K562 (cell line): ENCODE results near the gene C10orf143. TPM values are rescaled to one million over a fixed set of nuclear protein-coding genes. Genes with fewer than 3 reads are reported as not detected.

Source experiments
- ATAC-seq: fragments of 200-7000 bp; cut with Tn5 transposase; 3 replicates; pipeline ENCODE4 v1.9.1; 2020; ENCODE audit warnings: moderate library complexity
- BruUV-seq: library from RNA; stranded (reverse); fragments of 400-500 nt; replicated peaks from 2 replicates; lab custom pipeline; 2021; lab: Mats Ljungman, UMichigan
- CTCF ChIA-PET: fragments of 300-600 bp; formaldehyde crosslinking; extraction: SDS; loops from one replicate; lab custom pipeline; 2021; ENCODE audit warnings: low intra/inter-chr PET ratio; lab: Yijun Ruan, JAX
- POLR2A ChIA-PET: fragments of 300-600, 350-650 bp; sonication (Branson Sonifier 250); formaldehyde crosslinking; extraction: SDS; loops from one replicate; lab custom pipeline; 2021; ENCODE audit warnings: antibody characterized with exemption, inconsistent platforms; lab: Yijun Ruan, JAX
- DNase-seq, 4 experiments: peaks; one replicate each; pipeline versions ENCODE4 v3.0.0 to v3.0.0-alpha.2; 2011 to 2018; ENCODE audit warnings: low spot score in 3 of 4, mixed read lengths in 3 of 4; ENCODE audit errors: extremely low read depth in 1 of 4
- FAIRE-seq: peaks from 2 replicates; lab custom pipeline; 2011; peaks lifted over from hg19 to GRCh38; lab: Jason Lieb, UNC
- H2AFZ ChIP-seq: 2 replicates; pipeline ENCODE4 v1.6.0; 2011; ENCODE audit warnings: low read depth, low read length, control low read depth, inconsistent platforms
- H3K27ac ChIP-seq: fragments of 200-600 bp; 3 replicates; pipeline ENCODE4 v1.8.0; 2011; ENCODE audit warnings: low read depth, mild to moderate bottlenecking, control low read depth, inconsistent platforms, low read length, moderate library complexity, mixed read lengths; ENCODE audit errors: extremely low read depth
- H3K27me3 ChIP-seq, 2 experiments: fragments of 300-600 bp in 1 of 2; 2 replicates in 1 of 2; 3 replicates in 1 of 2; pipeline versions ENCODE4 v1.6.0 to v1.8.0; 2011; ENCODE audit warnings: inconsistent platforms in 2 of 2, low read length in 2 of 2, mild to moderate bottlenecking in 1 of 2, mixed read lengths in 1 of 2, moderate library complexity in 1 of 2; ENCODE audit not compliant: control insufficient read depth in 2 of 2, insufficient read depth in 2 of 2
- H3K36me3 ChIP-seq: fragments of 300-600 bp; 3 replicates; pipeline ENCODE4 v1.8.0; 2011; ENCODE audit warnings: mild to moderate bottlenecking, low read length, inconsistent platforms; ENCODE audit not compliant: control insufficient read depth, insufficient read depth
- H3K4me1 ChIP-seq, 2 experiments: fragments of 200-600 bp in 1 of 2; replicated peaks in 1 of 2; 2 replicates in 1 of 2; 3 replicates in 1 of 2; pipeline versions ENCODE4 v1.5.1 to v1.8.0; 2011; ENCODE audit warnings: inconsistent platforms in 2 of 2, low read length in 2 of 2, mild to moderate bottlenecking in 1 of 2, mixed read lengths in 1 of 2, moderate library complexity in 1 of 2; ENCODE audit not compliant: control insufficient read depth in 2 of 2, insufficient read depth in 2 of 2
- H3K4me2 ChIP-seq: 2 replicates; pipeline ENCODE4 v1.6.1; 2011; ENCODE audit warnings: low read length, control low read depth, inconsistent platforms, mixed read lengths; ENCODE audit not compliant: insufficient read depth
- H3K4me3 ChIP-seq: fragments of 200-600 bp; sonication (generic), shearing (Covaris generic); 2 replicates; pipeline ENCODE4 v1.5.1; 2016; ENCODE audit warnings: control low read depth, inconsistent platforms
- H3K79me2 ChIP-seq: fragments of 200-600 bp; 3 replicates; pipeline ENCODE4 v1.8.0; 2011; ENCODE audit warnings: low read length, inconsistent platforms; ENCODE audit not compliant: control insufficient read depth, insufficient read depth
- H3K9ac ChIP-seq, 2 experiments: 2 replicates each; pipeline versions ENCODE4 v1.6.0 to v1.6.1; 2011; ENCODE audit warnings: low read depth in 2 of 2, low read length in 2 of 2, control low read depth in 1 of 2, inconsistent platforms in 1 of 2, mild to moderate bottlenecking in 1 of 2, mixed read lengths in 1 of 2; ENCODE audit not compliant: insufficient read depth in 1 of 2
- H3K9me1 ChIP-seq: one replicate; pipeline ENCODE4 v1.6.0; 2011; ENCODE audit warnings: inconsistent platforms, mild to moderate bottlenecking, low read length, moderate library complexity; ENCODE audit not compliant: control insufficient read depth, insufficient read depth
- H3K9me3 ChIP-seq: replicated peaks from 2 replicates; pipeline ENCODE4 v1.5.1; 2011; ENCODE audit warnings: low read depth, low read length, inconsistent platforms; ENCODE audit not compliant: control insufficient read depth, insufficient read depth
- H4K20me1 ChIP-seq: replicated peaks from 2 replicates; pipeline ENCODE4 v1.6.1; 2011; ENCODE audit warnings: low read length, inconsistent platforms, mixed read lengths; ENCODE audit not compliant: control insufficient read depth, insufficient read depth
- BRCA1 ChIP-seq, 2 experiments: fragments of 450-650 bp in 1 of 2; sonication (generic) in 1 of 2; formaldehyde crosslinking in 1 of 2; IDR thresholded peaks; 2 replicates each; pipeline versions ENCODE4 v1.5.0 to v1.6.1; 2017 to 2020; ENCODE audit warnings: mild to moderate bottlenecking in 1 of 2, missing genetic modification reagents in 1 of 2
- BRF1 ChIP-seq: IDR thresholded peaks from 3 replicates; pipeline ENCODE4 v1.6.1; 2011; ENCODE audit warnings: borderline replicate concordance, mild to moderate bottlenecking; ENCODE audit not compliant: insufficient read length; ENCODE audit errors: extremely low read depth
- CBX5 ChIP-seq: IDR thresholded peaks from 2 replicates; pipeline ENCODE4 v1.6.1; 2014; ENCODE audit warnings: low read depth, borderline replicate concordance
- ELF2 ChIP-seq: fragments of 250-450 bp; sonication (Bioruptor Pico); IDR thresholded peaks from 2 replicates; pipeline ENCODE4 v1.5.0; 2021; ENCODE audit warnings: mild to moderate bottlenecking
- GTF2B ChIP-seq: IDR thresholded peaks from 2 replicates; pipeline ENCODE4 v1.6.1; 2011; ENCODE audit not compliant: insufficient read length; ENCODE audit errors: extremely low read depth
- HDAC2 ChIP-seq: fragments of 450-650 bp; IDR thresholded peaks from 2 replicates; pipeline ENCODE4 v1.6.1; 2016; ENCODE audit warnings: mild to moderate bottlenecking
- L3MBTL2 ChIP-seq: fragments of 450-650 bp; IDR thresholded peaks from 2 replicates; pipeline ENCODE4 v1.6.1; 2016; ENCODE audit warnings: mild to moderate bottlenecking, moderate library complexity
- MAZ ChIP-seq, 2 experiments: fragments of 450-650 bp in 1 of 2; sonication (generic) in 1 of 2; formaldehyde crosslinking; IDR thresholded peaks in 1 of 2; conservative IDR thresholded peaks in 1 of 2; 2 replicates each; pipeline versions ENCODE4 v1.4.0 to v1.5.0; 2020; ENCODE audit warnings: mild to moderate bottlenecking in 1 of 2, missing genetic modification reagents in 1 of 2
- NR2C2 ChIP-seq, 2 experiments: fragments of 200-800 bp in 1 of 2; sonication (Bioruptor generic) in 1 of 2; sonication (generic) in 1 of 2; formaldehyde crosslinking in 1 of 2; IDR thresholded peaks; 2 replicates each; pipeline versions ENCODE4 v1.6.1 to v1.8.0; 2016 to 2022; ENCODE audit warnings: mild to moderate bottlenecking in 1 of 2, missing compliant biosample characterization in 1 of 2, missing genetic modification characterization in 1 of 2, missing genetic modification reagents in 1 of 2
- PHF20 ChIP-seq: fragments of 450-650 bp; IDR thresholded peaks from 2 replicates; pipeline ENCODE4 v1.6.1; 2018; ENCODE audit not compliant: partially characterized antibody
- PHTF2 ChIP-seq: fragments of 250-450 bp; sonication (Bioruptor Pico); IDR thresholded peaks from 2 replicates; pipeline ENCODE4 v1.5.0; 2021; ENCODE audit warnings: mild to moderate bottlenecking
- ZC3H8 ChIP-seq: fragments of 450-650 bp; IDR thresholded peaks from 2 replicates; pipeline ENCODE4 v1.6.1; 2017
- ZNF586 ChIP-seq: fragments of 450-650 bp; formaldehyde crosslinking; conservative IDR thresholded peaks from 2 replicates; pipeline ENCODE4 v1.4.0; 2020; ENCODE audit warnings: mild to moderate bottlenecking, moderate library complexity
- ZNF77 ChIP-seq: fragments of 250-450 bp; sonication (Bioruptor Pico); IDR thresholded peaks from 2 replicates; pipeline ENCODE4 v1.5.0; 2020
- ZNF780A ChIP-seq: fragments of 250-450 bp; sonication (Bioruptor Pico); IDR thresholded peaks from 2 replicates; pipeline ENCODE4 v1.5.0; 2021; ENCODE audit warnings: mild to moderate bottlenecking
- ZZZ3 ChIP-seq: fragments of 450-650 bp; IDR thresholded peaks from 2 replicates; pipeline ENCODE4 v1.6.1; 2016; ENCODE audit warnings: antibody characterized with exemption, mild to moderate bottlenecking, moderate library complexity
- WGBS: fragments of 100-300 bp; shearing (Covaris generic); methylation state at CpG from one replicate; pipeline ENCODE4 v1.1.6; 2016; ENCODE audit warnings: low coverage, mixed read lengths; ENCODE audit not compliant: insufficient coverage; ENCODE audit errors: missing lambda C conversion rate; 5-methylcytosine and 5-hydroxymethylcytosine counted together
- in situ Hi-C: fragments of 300-500 bp; cut with MboI; formaldehyde crosslinking; loops from 4 replicates; pipeline ENCODE4 v1.15.0; 2018; ENCODE audit warnings: inconsistent platforms, mixed read lengths
- intact Hi-C: fragments of 100-400 bp; cut with micrococcal nuclease; formaldehyde crosslinking; loops from 2 replicates; pipeline ENCODE4 v1.14.2; 2022
- polyA plus RNA-seq, 8 experiments: library from polyadenylated mRNA; depleted of rRNA in 4 of 8; stranded (reverse) in 5 of 8; unstranded in 3 of 8; fragments of >200 nt; fragmentation: Nextera tagmentation in 2 of 8; fragmentation: Illumina TruSeq in 1 of 8; extraction: Ambion mirVana in 2 of 8; extraction: Trizol in 1 of 8; gene quantifications; 2 replicates each; pipeline versions ENCODE4 v1.2.1 to v1.2.3, GENCODE V29; 2011 to 2014; ENCODE audit warnings: inconsistent platforms in 1 of 8, missing spikeins in 1 of 8
- total RNA-seq, 7 experiments: library from RNA; depleted of rRNA in 6 of 7; stranded (reverse); fragments of >200 nt in 6 of 7; fragmentation: Illumina TruSeq in 2 of 7; extraction: Trizol in 2 of 7; gene quantifications; 2 replicates each; pipeline versions ENCODE4 v1.2.1 to v1.2.3, GENCODE V29; 2011 to 2021; ENCODE audit warnings: low replicate concordance in 1 of 7
- TF ChIP-seq, protein P1 (sequence below): fragments of 250-450 bp; sonication (Bioruptor Pico); IDR thresholded peaks from 2 replicates; pipeline ENCODE4 v1.4.0; 2020; ENCODE audit warnings: mild to moderate bottlenecking
- TF ChIP-seq, protein P2 (sequence below), 3 experiments: fragments of 200-800 bp in 1 of 3; sonication (Bioruptor generic) in 1 of 3; sonication (generic) in 1 of 3; formaldehyde crosslinking in 1 of 3; IDR thresholded peaks; 2 replicates each; pipeline versions ENCODE4 v1.6.1 to v1.8.0; 2016 to 2022; ENCODE audit warnings: mild to moderate bottlenecking in 2 of 3, missing compliant biosample characterization in 2 of 3, missing genetic modification characterization in 2 of 3, missing genetic modification reagents in 1 of 3

C10orf143 gene
- total and polyA plus RNA-seq, 9 of the 15 experiments (the other 6 are each of a cell fraction or from before 2014, with no cell fraction given): 0.07 to 0.42 (median 0.25) TPM; not detected in 2

DNA sequence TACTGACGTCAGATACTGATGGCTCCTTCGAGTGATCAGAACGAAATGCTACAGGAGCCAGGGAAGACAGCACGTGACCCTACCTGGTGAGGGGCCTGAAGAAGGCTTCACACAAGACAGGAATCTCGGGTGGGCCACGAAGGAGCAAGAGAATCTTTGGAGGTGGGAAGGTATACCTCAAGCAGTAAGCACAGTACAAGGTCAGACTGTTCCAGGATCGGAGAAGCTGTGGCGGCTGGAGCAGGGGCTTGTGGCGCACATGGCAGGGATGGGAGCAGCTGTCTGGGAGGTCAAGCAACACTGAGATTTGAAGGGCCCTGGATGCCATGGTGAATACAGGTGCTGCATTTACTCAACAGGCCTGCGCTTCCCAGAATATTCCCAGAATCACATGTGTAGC, 45.4 kb downstream of the C10orf143 start (continued):
- TF ChIP-seq MAZ (CRISPR knock-in tag; conservative IDR thresholded peaks at IDR 0.05 in 1 of 2, IDR thresholded peaks at IDR 0.05 in 1 of 2) (no peak), ZNF780A (no peak), PHF20 (no peak), GTF2B (no peak), ZZZ3 (no peak), PHTF2 (CRISPR knock-in tag) (no peak), L3MBTL2 (no peak), BRF1 (no peak)

- Histone ChIP-seq H3K4me2 (no peak overlapping the region), H3K79me2 (no peaks in the 10 kb centered on the region), H3K9ac (no peak overlapping the region), H3K4me1 (no peaks in the 10 kb centered on the region), H4K20me1 (no peaks in the 10 kb centered on the region), H3K36me3 (no peaks in the 10 kb centered on the region), H2AFZ (no peak overlapping the region), H3K27me3 (peaks cover 2 to 27% of the 10 kb centered on the region in 2 experiments; a peak in 3 of 5 replicates), H3K9me3 (no peaks in the 10 kb centered on the region), H3K9me1 (no peaks in the 10 kb centered on the region), H3K4me3 (no peak overlapping the region), H3K27ac (no peak overlapping the region)
- FAIRE-seq: no peak
- ATAC-seq: no peak
- CTCF ChIA-PET: no interaction called here
- no TSS peak for BruUV-seq
- POLR2A ChIA-PET: no interaction called here
- DNase-seq: no peak
- in situ Hi-C loops (no loop called here), intact Hi-C loops (no loop called here)
- 0% methylated on average over 4 of the region's 5 CpGs for WGBS
- TF ChIP-seq, protein P1, sequence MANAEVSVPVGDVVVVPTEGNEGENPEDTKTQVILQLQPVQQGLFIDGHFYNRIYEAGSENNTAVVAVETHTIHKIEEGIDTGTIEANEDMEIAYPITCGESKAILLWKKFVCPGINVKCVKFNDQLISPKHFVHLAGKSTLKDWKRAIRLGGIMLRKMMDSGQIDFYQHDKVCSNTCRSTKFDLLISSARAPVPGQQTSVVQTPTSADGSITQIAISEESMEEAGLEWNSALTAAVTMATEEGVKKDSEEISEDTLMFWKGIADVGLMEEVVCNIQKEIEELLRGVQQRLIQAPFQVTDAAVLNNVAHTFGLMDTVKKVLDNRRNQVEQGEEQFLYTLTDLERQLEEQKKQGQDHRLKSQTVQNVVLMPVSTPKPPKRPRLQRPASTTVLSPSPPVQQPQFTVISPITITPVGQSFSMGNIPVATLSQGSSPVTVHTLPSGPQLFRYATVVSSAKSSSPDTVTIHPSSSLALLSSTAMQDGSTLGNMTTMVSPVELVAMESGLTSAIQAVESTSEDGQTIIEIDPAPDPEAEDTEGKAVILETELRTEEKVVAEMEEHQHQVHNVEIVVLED (CRISPR knock-in tag): no peak
- TF ChIP-seq ELF2 (CRISPR knock-in tag): no peak
- no peak for TF ChIP-seq NR2C2 (CRISPR knock-in tag; IDR thresholded peaks at IDR 0.05)
- TF ChIP-seq NR2C2 (tag; IDR thresholded peaks at IDR 0.05): no peak
- TF ChIP-seq BRCA1 (IDR thresholded peaks at IDR 0.05): no peak
- TF ChIP-seq BRCA1 (CRISPR knock-in tag; IDR thresholded peaks at IDR 0.05): no peak
- no peak for TF ChIP-seq ZC3H8
- no peak for TF ChIP-seq ZNF586
- TF ChIP-seq, protein P2, sequence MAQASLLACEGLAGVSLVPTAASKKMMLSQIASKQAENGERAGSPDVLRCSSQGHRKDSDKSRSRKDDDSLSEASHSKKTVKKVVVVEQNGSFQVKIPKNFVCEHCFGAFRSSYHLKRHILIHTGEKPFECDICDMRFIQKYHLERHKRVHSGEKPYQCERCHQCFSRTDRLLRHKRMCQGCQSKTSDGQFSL (CRISPR knock-in tag; IDR thresholded peaks at IDR 0.05): no peak
- TF ChIP-seq, protein P2 (tag; IDR thresholded peaks at IDR 0.05): no peak
- no peak for TF ChIP-seq CBX5
- TF ChIP-seq ZNF77 (CRISPR knock-in tag): no peak
- no peak for TF ChIP-seq HDAC2
Observed at GRCh38 chr10:130064783-130065182, 45.8 kb downstream of the C10orf143 start.
